Heart left ventricle (tissue), 16 donors: ENCODE measurements around the gene SPATA7. TPM values are rescaled to one million over a fixed set of nuclear protein-coding genes. Genes with fewer than 3 reads are reported as not detected.

Experiments
- ATAC-seq, 4 donors: fragments of 200-7000 bp; cut with Tn5 transposase; one replicate each; pipeline ENCODE4 v1.9.1; 2020 to 2022; ENCODE audit warnings: moderate library complexity in 4 of 4, mild to moderate bottlenecking in 3 of 4, moderate number of reproducible peaks in 1 of 4
- DNase-seq, 5 donors: peaks; one replicate each; pipeline ENCODE4 v3.0.0-alpha.2; 2020
- H3K27ac ChIP-seq, 12 donors: fragments of 200-600 bp; sonication (generic) in 4 of 12; one replicate each; pipeline versions ENCODE4 v1.5.0 to v1.8.0; 2016 to 2022; ENCODE audit warnings: mild to moderate bottlenecking in 2 of 12
- H3K27me3 ChIP-seq, 9 donors: fragments of 200-600 bp; sonication (generic) in 2 of 9; one replicate each; pipeline versions ENCODE4 v1.5.1 to v1.8.0; 2016 to 2022; ENCODE audit warnings: mild to moderate bottlenecking in 3 of 9
- H3K36me3 ChIP-seq, 9 donors: fragments of 200-600 bp; sonication (generic) in 2 of 9; one replicate each; pipeline versions ENCODE4 v1.5.0 to v1.8.0; 2018 to 2022; ENCODE audit warnings: mild to moderate bottlenecking in 2 of 9
- H3K4me1 ChIP-seq, 12 donors: fragments of 200-600 bp; sonication (generic) in 4 of 12; one replicate each; pipeline versions ENCODE4 v1.5.0 to v1.8.0; 2016 to 2022; ENCODE audit warnings: mild to moderate bottlenecking in 3 of 12
- H3K4me3 ChIP-seq, 12 donors: fragments of 200-600 bp; sonication (generic) in 4 of 12; one replicate each; pipeline versions ENCODE4 v1.5.0 to v1.8.0; 2017 to 2022; ENCODE audit warnings: mild to moderate bottlenecking in 9 of 12, moderate library complexity in 4 of 12
- H3K9me3 ChIP-seq, 12 donors: fragments of 200-600 bp; sonication (generic) in 4 of 12; one replicate each; pipeline versions ENCODE4 v1.5.0 to v1.8.0; 2016 to 2022; ENCODE audit warnings: mild to moderate bottlenecking in 1 of 12
- CTCF ChIP-seq, 12 donors: fragments of 200-600 bp; sonication (generic) in 4 of 12; IDR thresholded peaks; one replicate each; pipeline versions ENCODE4 v1.5.0 to v1.8.0; 2018 to 2022; ENCODE audit warnings: antibody characterized with exemption in 12 of 12, mild to moderate bottlenecking in 5 of 12
- POLR2A ChIP-seq, 2 donors: fragments of 450-650 bp; IDR thresholded peaks; one replicate each; pipeline ENCODE4 v1.6.1; 2017; ENCODE audit warnings: antibody characterized with exemption in 2 of 2, mild to moderate bottlenecking in 2 of 2, moderate library complexity in 2 of 2
- WGBS, 4 donors: extraction: QIAGEN DNeasy Blood & Tissue Kit in 2 of 4; methylation state at CpG; one replicate each; pipeline versions ENCODE4 v1.1.5 to v1.1.7; 2013 to 2018; 5-methylcytosine and 5-hydroxymethylcytosine counted together
- intact Hi-C, 10 donors: fragments of 100-400 bp; cut with DNase I; formaldehyde crosslinking; loops; one replicate each; pipeline versions ENCODE4 v1.11.1 to v1.14.2; 2022
- polyA plus RNA-seq, 2 donors: library from polyadenylated mRNA; stranded (reverse); fragments of 200-250 nt; gene quantifications; one replicate each; pipeline ENCODE4 v1.2.3, GENCODE V29; 2013
- total RNA-seq, 9 donors: library from RNA; depleted of rRNA in 2 of 9; stranded (reverse); fragments of >200 nt in 2 of 9; fragmentation: NEBNext Ultra II Directional in 3 of 9; extraction: Animal tissue kit (Norgen Biotek cat#: 25700) in 3 of 9; gene quantifications; one replicate each; pipeline versions ENCODE4 v1.1.0 to v1.2.4, GENCODE V29; 2016 to 2023
- donor health status: ischemic (EF 13 %, LVEDD 7.1; RV severe dilation, severe dysfunction).
- donor health status: healthy with polysubstance abuse.
- donor health status: DM: no; HTN: yes; CAD: no.
- donor health status: DM: no; HTN: no; CAD: no.
- donor health status: ischemic (EF 25% LVEDD 6.9; RV normal size, moderate dysfunction).
- donor health status: ischemic (EF 25% LVEDD 5.7; RV mildly dilated, moderate dysfunction).
- donor health status: healthy.
- donor health status: DM: yes; HTN: yes; CAD: no.
- donor health status: ischemic (EF 35%, LVEDD 5.7; RV mildly dilated, moderate dysfunction).
- donor health status: nonischemic (EF 11% LVEDD 7.7; RV severe dilation, severe dysfunction).
- donor health status: DM: yes; HTN: yes; CAD: no.
- donor health status: PGD.
- donor health status: ischemic (EF 29% LVEDD 5.4; RV normal size, mild dysfunction).
- donor health status: nonischemic (EF 23%, LVEDD 6.1; RV moderate dilation, normal function).

SPATA7 gene
- total and polyA plus RNA-seq, 11 donors: 3.1 to 15.1 (median 8.2) TPM

GRCh38 chr14:88463318-88463717 is 77.9 kb downstream of the SPATA7 start:
- TF ChIP-seq POLR2A (IDR thresholded peaks at IDR 0.05): no peak
- TF ChIP-seq CTCF (IDR thresholded peaks at IDR 0.05): peak in 8 of 12 donors; percentile 9 to 42 (median 30)
- peaks cover 0 to 32% (median 5%) of the 10 kb centered on the region in 12 donors for H3K9me3 ChIP-seq
- peaks cover 0 to 73% (median 30%) of the 10 kb centered on the region in 9 donors for H3K36me3 ChIP-seq
- no peak for DNase-seq
- intact Hi-C loops: no loop called here
- no peak overlapping the region for H3K4me3 ChIP-seq
- peak in 2 of 4 donors; percentile 48 to 58 for ATAC-seq
- no peaks in the 10 kb centered on the region for H3K27me3 ChIP-seq
- 81 to 91% (median 85%) methylated on average over 4 of the region's 4 CpGs for WGBS, 4 donors
- H3K27ac ChIP-seq: no peak overlapping the region
- H3K4me1 ChIP-seq: no peaks in the 10 kb centered on the region

GRCh38 chr14:88468406-88468805 is 82.9 kb downstream of the SPATA7 start:
- WGBS, 4 donors: 90 to 99% (median 94%) methylated on average over 1 of the region's 1 CpG
- Histone ChIP-seq H3K4me3 (no peak overlapping the region), H3K27me3 (no peaks in the 10 kb centered on the region), H3K4me1 (peaks cover 0 to 7% (median 0%) of the 10 kb centered on the region in 12 donors), H3K36me3 (peaks cover 0 to 100% (median 63%) of the 10 kb centered on the region in 9 donors), H3K9me3 (no peaks in the 10 kb centered on the region), H3K27ac (no peak overlapping the region)
- no peak for ATAC-seq
- intact Hi-C loops: no loop called here
- TF ChIP-seq POLR2A (IDR thresholded peaks at IDR 0.05): no peak
- no peak for TF ChIP-seq CTCF (IDR thresholded peaks at IDR 0.05)
- DNase-seq: no peak

GRCh38 chr14:88470542-88471440 is 85.3 kb downstream of the SPATA7 start:
- ATAC-seq (peak in 3 of 4 donors; percentile 56 to 88 (median 84)), DNase-seq (no peak)
- intact Hi-C loops: no loop called here
- H3K9me3 ChIP-seq: no peaks in the 10 kb centered on the region
- TF ChIP-seq POLR2A (IDR thresholded peaks at IDR 0.05) (no peak), CTCF (IDR thresholded peaks at IDR 0.05) (no peak)
- H3K4me3 ChIP-seq: no peak overlapping the region
- H3K36me3 ChIP-seq: peaks cover 0 to 100% (median 53%) of the 10 kb centered on the region in 9 donors
- WGBS, 4 donors: 62 to 73% (median 69%) methylated on average over 7 of the region's 7 CpGs
- H3K4me1 ChIP-seq: peaks cover 0 to 7% (median 0%) of the 10 kb centered on the region in 12 donors
- no peaks in the 10 kb centered on the region for H3K27me3 ChIP-seq
- no peak overlapping the region for H3K27ac ChIP-seq

- Histone ChIP-seq H3K27ac (no peak overlapping the region), H3K9me3 (no peaks in the 10 kb centered on the region), H3K4me3 (no peak overlapping the region), H3K36me3 (peaks cover 3 to 100% (median 45%) of the 10 kb centered on the region in 9 donors), H3K4me1 (peaks cover 0 to 26% (median 4%) of the 10 kb centered on the region in 12 donors), H3K27me3 (no peaks in the 10 kb centered on the region)
- 79 to 93% (median 88%) methylated on average over 1 of the region's 1 CpG for WGBS, 4 donors
- ATAC-seq: no peak
- TF ChIP-seq POLR2A (IDR thresholded peaks at IDR 0.05): no peak
- no peak for TF ChIP-seq CTCF (IDR thresholded peaks at IDR 0.05)
- intact Hi-C loops: no loop called here
- no peak for DNase-seq
These were observed 88.3 kb downstream of the SPATA7 start for GRCh38 chr14:88473791-88474190.
